Measurements from ENCODE around the gene ABLIM2. TPM values are rescaled to one million over a fixed set of nuclear protein-coding genes. Genes with fewer than 3 reads are reported as not detected.

Gene ABLIM2
- total RNA-seq, 2 experiments from 2014 or later, result 0.32 to 0.54 TPM

- H3K27ac Mint-ChIP-seq, result peak overlapping the region; percentile 83
- H3K36me3 Mint-ChIP-seq (ENCODE audit: low read depth), result no peaks in the 10 kb centered on the region
- TF ChIP-seq CTCF (IDR thresholded peaks at IDR 0.05), result no peak
- no peaks in the 10 kb centered on the region for H3K9me3 Mint-ChIP-seq
- POLR2A ChIA-PET, result interaction anchor here (0.6 to 1.2 kb wide), 4 partner anchors 11 to 27 kb away, joined by 3 to 4 read pairs (median 3); no protein-coding TSS in a partner anchor
- ATAC-seq (peak; percentile 76), DNase-seq (peak; percentile 80)
- intact Hi-C loops (cut with micrococcal nuclease), result no loop called here
- no peaks in the 10 kb centered on the region for H3K27me3 Mint-ChIP-seq
- peak overlapping the region; percentile 83 for H3K4me3 Mint-ChIP-seq
- peaks cover 56% of the 10 kb centered on the region for H3K4me1 Mint-ChIP-seq (ENCODE audit: low read depth)
- CTCF ChIA-PET, result interaction anchor here (0.7 to 2.2 kb wide), 4 partner anchors 24 to 41 kb away, joined by 3 to 11 read pairs (median 6); no protein-coding TSS in a partner anchor
Observed at GRCh38 chr4:8201321-8201781, 42.7 kb upstream of the ABLIM2 start.

GRCh38 chr4:8200302-8200975 is 41.8 kb upstream of the ABLIM2 start:
- Mint-ChIP-seq H3K36me3 (ENCODE audit: low read depth) (no peaks in the 10 kb centered on the region), H3K4me3 (peak overlapping the region; percentile 83), H3K27ac (peak overlapping the region; percentile 83), H3K4me1 (ENCODE audit: low read depth) (peaks cover 49% of the 10 kb centered on the region), H3K9me3 (no peaks in the 10 kb centered on the region), H3K27me3 (no peaks in the 10 kb centered on the region)
- TF ChIP-seq CTCF (IDR thresholded peaks at IDR 0.05), result no peak
- intact Hi-C loops (cut with micrococcal nuclease), result no loop called here
- POLR2A ChIA-PET, result interaction anchor here (0.9 to 3.1 kb wide), 3 partner anchors 12 to 35 kb away, joined by 3 to 23 read pairs (median 3); no protein-coding TSS in a partner anchor
- DNase-seq (peak; percentile 58), ATAC-seq (peak; percentile 9)
- CTCF ChIA-PET, result interaction anchor here (1.4 to 2.7 kb wide), 2 partner anchors 23 to 25 kb away, joined by 3 to 20 read pairs; no protein-coding TSS in a partner anchor

- ATAC-seq, result peak; percentile 17
- H3K27ac Mint-ChIP-seq, result peak overlapping the region; percentile 83
- peak; percentile 50 for DNase-seq
- peaks cover 47% of the 10 kb centered on the region for H3K4me1 Mint-ChIP-seq (ENCODE audit: low read depth)
- ChIA-PET CTCF (interaction anchor here (0.7 to 3.0 kb wide), 8 partner anchors 22 to 239 kb away, joined by 3 to 20 read pairs (median 4); no protein-coding TSS in a partner anchor), POLR2A (interaction anchor here (1.5 to 3.1 kb wide), 2 partner anchors 28 to 34 kb away, joined by 3 to 23 read pairs; no protein-coding TSS in a partner anchor)
- no peaks in the 10 kb centered on the region for H3K36me3 Mint-ChIP-seq (ENCODE audit: low read depth)
- peak overlapping the region; percentile 83 for H3K4me3 Mint-ChIP-seq
- intact Hi-C loops (cut with micrococcal nuclease), result no loop called here
- no peaks in the 10 kb centered on the region for H3K27me3 Mint-ChIP-seq
- no peak for TF ChIP-seq CTCF (IDR thresholded peaks at IDR 0.05)
- H3K9me3 Mint-ChIP-seq, result no peaks in the 10 kb centered on the region
Observed at GRCh38 chr4:8199594-8200301, 41.1 kb upstream of the ABLIM2 start.

- H3K4me3 Mint-ChIP-seq, result peak within 1 kb of the TSS; percentile 83
- ATAC-seq, result peak; percentile 78
- no peaks in the 10 kb centered on the region for H3K9me3 Mint-ChIP-seq
- no peaks in the 10 kb centered on the region for H3K27me3 Mint-ChIP-seq
- peak within 1 kb of the TSS; percentile 83 for H3K27ac Mint-ChIP-seq
- DNase-seq, result peak; percentile 82
- H3K36me3 Mint-ChIP-seq (ENCODE audit: low read depth), result no peaks in the 10 kb centered on the region
- H3K4me1 Mint-ChIP-seq (ENCODE audit: low read depth), result peaks cover 47% of the 10 kb centered on the region
- ChIA-PET CTCF (interaction anchor here (0.7 to 3.0 kb wide), 11 partner anchors 22 to 240 kb away, joined by 3 to 20 read pairs (median 3); partner anchors contain the start of gene ABLIM2), POLR2A (interaction anchor here (0.6 to 3.1 kb wide), 3 partner anchors 18 to 1137 kb away, joined by 3 to 23 read pairs (median 3); no protein-coding TSS in a partner anchor)
- intact Hi-C loops (cut with micrococcal nuclease), result no loop called here
- TF ChIP-seq CTCF (IDR thresholded peaks at IDR 0.05), result no peak
Observed at GRCh38 chr4:8198906-8199593, 40.4 kb upstream of the ABLIM2 start, which contains the start of gene SH3TC1. Gene SH3TC1, plus strand, starts transcription at chr4:8199290. Its CDS starts 5,905 bp downstream, at chr4:8205195.

Data from activated CD8-positive, alpha-beta T cell treated with anti-CD3 and anti-CD28 coated beads for 36 hours (primary cell).